Measurements from ENCODE around the gene C1QTNF8.

The C1QTNF8 gene

GRCh38 chr16:1101133-1101532 is 5.1 kb upstream of the C1QTNF8 start:
- Histone ChIP-seq H3K4me2 (ENCODE audit: insufficient read depth, low read length, poor library complexity, severe bottlenecking) (no peak overlapping the region), H3K36me3 (replicated peaks in 1 of 2; ENCODE audit: control insufficient read depth in 2 of 2, insufficient read depth in 2 of 2, low read length in 2 of 2) (no peaks in the 10 kb centered on the region), H3K4me1 (ENCODE audit: control insufficient read depth in 2 of 2, insufficient read depth in 1 of 2, low read depth in 1 of 2, low read length in 2 of 2) (peaks cover 17 to 28% of the 10 kb centered on the region in 2 donors), H3K9me3 (replicated peaks in 1 of 2; ENCODE audit: control insufficient read depth in 2 of 2, insufficient read depth in 1 of 2, low read depth in 1 of 2, low read length in 2 of 2) (no peaks in the 10 kb centered on the region), H2BK15ac (ENCODE audit: low read length) (peak overlapping the region; percentile 11), H3K14ac (ENCODE audit: low read length) (no peak overlapping the region), H2AFZ (ENCODE audit: low read length) (no peak overlapping the region), H3K79me1 (ENCODE audit: low read depth, low read length) (no peaks in the 10 kb centered on the region), H3K4me3 (ENCODE audit: low read length in 2 of 2) (no peak overlapping the region), H2BK5ac (ENCODE audit: low read length) (no peak overlapping the region), H3K23ac (ENCODE audit: low read depth, low read length, poor library complexity) (no peak overlapping the region), H4K91ac (ENCODE audit: low read depth, low read length, poor library complexity) (no peak overlapping the region), H2BK12ac (ENCODE audit: low read length) (peak overlapping the region; percentile 73), H3K9ac (ENCODE audit: low read depth, low read length, poor library complexity) (no peak overlapping the region), H3K18ac (ENCODE audit: low read length) (peak overlapping the region; percentile 92), H4K8ac (ENCODE audit: low read depth, low read length) (no peak overlapping the region), H3K27ac (replicated peaks; ENCODE audit: low read length) (no peak overlapping the region), H2AK5ac (ENCODE audit: low read depth, low read length) (peak overlapping the region; percentile 96), H3K27me3 (ENCODE audit: control insufficient read depth in 3 of 3, insufficient read depth in 3 of 3, low read depth in 1 of 3, low read length in 3 of 3) (peaks cover 0 to 56% (median 2%) of the 10 kb centered on the region in 3 experiments), H3K4ac (ENCODE audit: low read length) (no peak overlapping the region), H2BK120ac (ENCODE audit: low read depth, low read length) (no peak overlapping the region)
- no peak for DNase-seq (ENCODE audit: low spot score)
- WGBS, 2 donors (ENCODE audit: extremely low coverage in 2 of 2, insufficient read length in 2 of 2, insufficient replicate concordance in 1 of 2): no CpG with 5 or more reads among the region's 25 CpGs

GRCh38 chr16:1100084-1100800 is 4.2 kb upstream of the C1QTNF8 start:
- H2BK12ac ChIP-seq (ENCODE audit: low read length): peak overlapping the region; percentile 94
- peak overlapping the region; percentile 94 for H2BK5ac ChIP-seq (ENCODE audit: low read length)
- no CpG with 5 or more reads among the region's 21 CpGs for WGBS, 2 donors (ENCODE audit: extremely low coverage in 2 of 2, insufficient read length in 2 of 2, insufficient replicate concordance in 1 of 2)
- no peak overlapping the region for H3K4me2 ChIP-seq (ENCODE audit: insufficient read depth, low read length, poor library complexity, severe bottlenecking)
- H3K4me1 ChIP-seq (ENCODE audit: control insufficient read depth in 2 of 2, insufficient read depth in 1 of 2, low read depth in 1 of 2, low read length in 2 of 2): peaks cover 17 to 28% of the 10 kb centered on the region in 2 donors
- no peak overlapping the region for H3K27ac ChIP-seq (replicated peaks; ENCODE audit: low read length)
- no peaks in the 10 kb centered on the region for H3K9me3 ChIP-seq (replicated peaks in 1 of 2; ENCODE audit: control insufficient read depth in 2 of 2, insufficient read depth in 1 of 2, low read depth in 1 of 2, low read length in 2 of 2)
- DNase-seq (ENCODE audit: low spot score): no peak
- H3K14ac ChIP-seq (ENCODE audit: low read length): no peak overlapping the region
- no peak overlapping the region for H3K9ac ChIP-seq (ENCODE audit: low read depth, low read length, poor library complexity)
- H2BK120ac ChIP-seq (ENCODE audit: low read depth, low read length): no peak overlapping the region
- H2BK15ac ChIP-seq (ENCODE audit: low read length): peak overlapping the region; percentile 94
- peak overlapping the region; percentile 95 for H3K23ac ChIP-seq (ENCODE audit: low read depth, low read length, poor library complexity)
- no peak overlapping the region for H4K8ac ChIP-seq (ENCODE audit: low read depth, low read length)
- H4K91ac ChIP-seq (ENCODE audit: low read depth, low read length, poor library complexity): no peak overlapping the region
- no peaks in the 10 kb centered on the region for H3K36me3 ChIP-seq (replicated peaks in 1 of 2; ENCODE audit: control insufficient read depth in 2 of 2, insufficient read depth in 2 of 2, low read length in 2 of 2)
- peak overlapping the region; percentile 53 for H3K4ac ChIP-seq (ENCODE audit: low read length)
- peak overlapping the region; percentile 94 for H3K18ac ChIP-seq (ENCODE audit: low read length)
- H3K4me3 ChIP-seq (ENCODE audit: low read length in 2 of 2): no peak overlapping the region
- H2AK5ac ChIP-seq (ENCODE audit: low read depth, low read length): peak overlapping the region; percentile 100
- H3K27me3 ChIP-seq (ENCODE audit: control insufficient read depth in 3 of 3, insufficient read depth in 3 of 3, low read depth in 1 of 3, low read length in 3 of 3): peaks cover 0 to 58% (median 2%) of the 10 kb centered on the region in 3 experiments
- H3K79me1 ChIP-seq (ENCODE audit: low read depth, low read length): no peaks in the 10 kb centered on the region
- H2AFZ ChIP-seq (ENCODE audit: low read length): no peak overlapping the region

GRCh38 chr16:1099189-1100083 is 3.4 kb upstream of the C1QTNF8 start:
- Histone ChIP-seq H2BK5ac (ENCODE audit: low read length) (peak overlapping the region; percentile 94), H3K14ac (ENCODE audit: low read length) (peak overlapping the region; percentile 94), H2AK5ac (ENCODE audit: low read depth, low read length) (peak overlapping the region; percentile 100), H3K23ac (ENCODE audit: low read depth, low read length, poor library complexity) (peak overlapping the region; percentile 95), H3K9ac (ENCODE audit: low read depth, low read length, poor library complexity) (peak overlapping the region; percentile 12), H2AFZ (ENCODE audit: low read length) (peak overlapping the region; percentile 81), H3K79me1 (ENCODE audit: low read depth, low read length) (no peaks in the 10 kb centered on the region), H4K8ac (ENCODE audit: low read depth, low read length) (peak overlapping the region; percentile 48), H3K36me3 (replicated peaks in 1 of 2; ENCODE audit: control insufficient read depth in 2 of 2, insufficient read depth in 2 of 2, low read length in 2 of 2) (no peaks in the 10 kb centered on the region), H2BK15ac (ENCODE audit: low read length) (peak overlapping the region; percentile 94), H3K4me3 (ENCODE audit: low read length in 2 of 2) (no peak overlapping the region), H3K4me2 (ENCODE audit: insufficient read depth, low read length, poor library complexity, severe bottlenecking) (no peak overlapping the region), H3K4me1 (ENCODE audit: control insufficient read depth in 2 of 2, insufficient read depth in 1 of 2, low read depth in 1 of 2, low read length in 2 of 2) (peaks cover 17 to 28% of the 10 kb centered on the region in 2 donors), H3K27me3 (ENCODE audit: control insufficient read depth in 3 of 3, insufficient read depth in 3 of 3, low read depth in 1 of 3, low read length in 3 of 3) (peaks cover 0 to 50% (median 0%) of the 10 kb centered on the region in 3 experiments), H2BK120ac (ENCODE audit: low read depth, low read length) (peak overlapping the region; percentile 61), H3K4ac (ENCODE audit: low read length) (peak overlapping the region; percentile 66), H3K18ac (ENCODE audit: low read length) (peak overlapping the region; percentile 94), H3K27ac (replicated peaks; ENCODE audit: low read length) (no peak overlapping the region), H4K91ac (ENCODE audit: low read depth, low read length, poor library complexity) (peak overlapping the region; percentile 94), H3K9me3 (replicated peaks in 1 of 2; ENCODE audit: control insufficient read depth in 2 of 2, insufficient read depth in 1 of 2, low read depth in 1 of 2, low read length in 2 of 2) (no peaks in the 10 kb centered on the region), H2BK12ac (ENCODE audit: low read length) (peak overlapping the region; percentile 94)
- WGBS, 2 donors (ENCODE audit: extremely low coverage in 2 of 2, insufficient read length in 2 of 2, insufficient replicate concordance in 1 of 2): no CpG with 5 or more reads among the region's 35 CpGs
- DNase-seq (ENCODE audit: low spot score): no peak

All from neuronal stem cell (in vitro differentiated cells).